OCI-LY7 (cell line): ENCODE results near the gene CPNE1.

Experiments used
- CTCF ChIP-seq: fragments of 200-600 bp; sonication (generic); conservative IDR thresholded peaks from 2 replicates; pipeline ENCODE4 v1.5.1; 2014; ENCODE audit warnings: mild to moderate bottlenecking, antibody characterized with exemption, low read length, moderate library complexity, mixed read lengths
- EZH2phosphoT487 ChIP-seq: fragments of 200-600 bp; sonication (generic); IDR thresholded peaks from 2 replicates; pipeline ENCODE4 v1.6.1; 2018; ENCODE audit warnings: low read depth, borderline replicate concordance, mild to moderate bottlenecking, mixed run types, antibody characterized with exemption, low read length, moderate library complexity, mixed read lengths

DNA sequence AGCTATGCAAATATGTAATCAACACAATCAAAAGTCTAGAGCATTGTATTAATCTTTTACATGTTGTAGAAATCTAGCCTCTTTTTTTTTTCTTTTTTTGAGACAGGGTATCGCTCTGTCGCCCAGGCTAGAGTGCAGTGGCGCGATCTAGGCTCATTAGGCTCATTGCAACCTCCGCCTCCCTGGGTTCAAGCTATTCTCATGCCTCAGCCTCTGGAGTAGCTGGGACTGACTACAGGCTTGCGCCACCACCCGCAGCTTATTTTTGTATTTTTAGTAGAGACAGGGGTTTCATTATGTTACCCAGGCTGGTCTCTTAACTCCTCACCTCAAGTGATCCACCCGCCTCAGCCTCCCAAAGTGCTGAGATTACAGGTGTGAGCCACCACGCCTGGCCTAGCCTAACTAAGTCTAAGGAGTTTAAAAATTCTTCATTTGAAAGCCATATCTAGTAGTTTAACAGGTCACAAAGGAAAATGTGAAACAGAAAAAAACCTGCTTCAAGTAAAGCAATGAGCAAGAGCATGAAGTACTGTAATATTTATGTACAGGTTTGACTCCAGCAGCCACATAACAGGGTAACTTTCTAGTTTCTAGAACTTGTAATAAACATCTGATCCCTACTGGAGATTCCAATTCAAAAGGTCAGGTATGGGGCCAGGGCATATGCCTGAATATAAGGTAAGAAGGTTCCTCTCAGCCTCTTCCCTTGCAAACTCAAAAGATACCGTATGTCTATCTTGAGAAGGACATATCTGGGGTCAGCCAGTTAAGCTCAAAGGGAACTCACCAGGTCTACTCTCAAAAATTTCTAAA, 4.4 kb downstream of the CPNE1 start:
- TF ChIP-seq CTCF (no peak), EZH2phosphoT487 (no peak)
